ENCODE measurements around the gene SNRNP200.

The SNRNP200 gene

DNA sequence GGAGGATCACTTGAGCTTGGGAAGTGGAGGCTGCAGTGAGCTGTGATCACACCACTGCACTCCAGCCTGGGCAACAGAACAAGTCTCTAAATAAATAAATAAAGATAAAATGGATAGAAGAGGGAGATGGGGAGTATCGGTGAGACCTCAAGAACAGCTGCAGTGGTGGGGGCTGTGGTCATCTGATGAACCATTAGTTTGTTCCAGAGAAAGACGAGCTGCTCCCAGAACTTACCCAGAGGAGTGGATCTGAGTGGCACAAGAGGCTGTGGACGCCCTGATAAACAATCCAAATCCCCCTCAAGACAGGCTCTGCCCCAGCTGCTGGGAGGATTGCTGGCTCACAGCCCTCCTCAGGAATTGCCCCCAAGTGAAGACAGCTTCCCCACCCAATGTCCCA, 66.3 kb downstream of the SNRNP200 start:
- no peak for DNase-seq (ENCODE audit: low read depth)
- no peak overlapping the region for H3K4me3 ChIP-seq (ENCODE audit: low read depth, low read length)
- TF ChIP-seq CTCF (IDR thresholded peaks at IDR 0.05; ENCODE audit: control insufficient read depth, extremely low read depth, insufficient read depth), result no peak

- no peak for TF ChIP-seq CTCF (IDR thresholded peaks at IDR 0.05; ENCODE audit: control insufficient read depth, extremely low read depth, insufficient read depth)
- DNase-seq (ENCODE audit: low read depth), result no peak
- no peak overlapping the region for H3K4me3 ChIP-seq (ENCODE audit: low read depth, low read length)
These were observed 67.1 kb downstream of the SNRNP200 start for GRCh38 chr2:96238266-96238665.

DNA sequence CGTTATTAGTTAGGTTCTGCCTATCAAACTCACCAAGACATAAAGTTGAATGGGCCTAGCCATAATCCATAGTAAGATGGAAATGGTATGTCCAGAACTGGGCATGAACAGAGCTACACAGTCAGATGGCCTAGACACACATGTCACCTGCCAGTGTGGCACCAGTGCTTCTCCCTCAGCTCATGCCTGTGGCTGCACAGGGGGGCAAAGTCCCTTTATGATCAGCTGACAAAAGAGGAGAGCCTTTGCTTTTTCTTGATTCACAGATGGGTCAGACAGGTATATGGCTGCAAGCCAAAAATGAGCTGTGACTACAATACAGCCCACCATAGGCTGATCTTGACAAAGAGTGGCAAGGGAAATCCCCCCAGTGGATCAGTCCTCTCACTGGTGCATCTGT, 68.5 kb downstream of the SNRNP200 start:
- no peak overlapping the region for H3K4me3 ChIP-seq (ENCODE audit: low read depth, low read length)
- TF ChIP-seq CTCF (IDR thresholded peaks at IDR 0.05; ENCODE audit: control insufficient read depth, extremely low read depth, insufficient read depth), result no peak
- DNase-seq (ENCODE audit: low read depth), result no peak

GRCh38 chr2:96233880-96234316, 71.4 kb downstream of the SNRNP200 start:
- no peak for TF ChIP-seq CTCF (IDR thresholded peaks at IDR 0.05; ENCODE audit: control insufficient read depth, extremely low read depth, insufficient read depth)
- no peak overlapping the region for H3K4me3 ChIP-seq (ENCODE audit: low read depth, low read length)
- no peak for DNase-seq (ENCODE audit: low read depth)

- TF ChIP-seq CTCF (IDR thresholded peaks at IDR 0.05; ENCODE audit: control insufficient read depth, extremely low read depth, insufficient read depth), result no peak
- no peak for DNase-seq (ENCODE audit: low read depth)
- no peak overlapping the region for H3K4me3 ChIP-seq (ENCODE audit: low read depth, low read length)
These were observed 71.9 kb downstream of the SNRNP200 start for GRCh38 chr2:96233436-96233835.

- TF ChIP-seq CTCF (IDR thresholded peaks at IDR 0.05; ENCODE audit: control insufficient read depth, extremely low read depth, insufficient read depth), result no peak
- no peak overlapping the region for H3K4me3 ChIP-seq (ENCODE audit: low read depth, low read length)
- no peak for DNase-seq (ENCODE audit: low read depth)
These were observed 74.0 kb downstream of the SNRNP200 start for GRCh38 chr2:96231316-96231715.

DNA sequence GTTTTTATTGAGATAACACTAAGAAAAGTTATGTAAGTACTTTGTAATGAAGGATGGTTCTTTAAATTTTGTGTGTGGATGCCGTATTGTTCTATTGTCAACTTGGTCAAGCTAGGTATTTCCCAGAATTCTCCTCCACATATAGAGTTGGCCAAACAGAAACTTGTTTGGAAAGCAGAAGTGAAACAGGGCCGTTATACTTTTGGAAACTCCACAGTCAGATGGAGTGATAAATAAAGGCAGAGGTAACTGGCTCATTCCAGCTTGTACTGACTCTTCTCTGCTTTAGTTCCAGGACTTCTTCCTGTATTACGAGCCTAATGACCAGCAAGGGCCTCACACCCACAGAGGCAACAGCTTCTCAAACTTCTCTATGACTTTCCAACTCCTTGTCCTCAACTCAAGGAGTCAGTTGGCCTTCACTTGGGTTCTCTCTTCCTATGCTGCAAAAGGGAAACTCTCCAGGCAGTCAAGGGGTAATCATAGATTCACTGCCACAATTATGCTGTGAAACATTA, 80.3 kb downstream of the SNRNP200 start:
- H3K4me3 ChIP-seq (ENCODE audit: low read depth, low read length), result no peak overlapping the region
- no peak for DNase-seq (ENCODE audit: low read depth)
- TF ChIP-seq CTCF (IDR thresholded peaks at IDR 0.05; ENCODE audit: control insufficient read depth, extremely low read depth, insufficient read depth), result no peak
